IPS-18c (cell line): ENCODE data around the gene PCDH9.
"Not testable (repeated sequence)": the region's sequence is repeated elsewhere in the genome, so short reads cannot be mapped to it uniquely, and the experiment has no call there.

ENCODE experiments used
- H3K4me3 ChIP-seq: 2 replicates; pipeline ENCODE4 v1.7.0; 2013; ENCODE audit warnings: low read depth, mild to moderate bottlenecking, low read length, moderate library complexity; ENCODE audit not compliant: insufficient read depth
- H3K9me3 ChIP-seq: one replicate; pipeline ENCODE4 v1.6.1; 2013; ENCODE audit warnings: mild to moderate bottlenecking, low read length, moderate library complexity; ENCODE audit not compliant: control insufficient read depth, insufficient read depth

Gene PCDH9

DNA sequence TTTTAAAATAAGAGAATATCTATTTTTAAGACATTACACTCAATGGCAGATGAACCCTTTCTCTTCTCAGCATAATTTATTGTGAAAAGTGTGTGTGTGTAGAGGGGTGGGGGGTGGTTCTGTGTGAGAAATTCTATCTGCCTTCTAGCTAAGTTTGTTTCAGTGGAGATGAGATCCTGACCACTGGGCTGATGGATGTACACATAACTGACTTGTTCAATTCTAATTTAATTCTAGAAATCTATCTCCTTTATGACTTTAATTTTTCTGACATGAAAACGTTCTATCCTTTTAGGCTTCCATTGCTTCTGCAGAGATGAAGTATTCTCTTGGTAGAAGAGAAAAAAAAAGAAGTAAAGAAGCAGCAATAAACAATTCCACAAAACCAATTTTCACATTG, 891.6 kb downstream of the PCDH9 start:
- Histone ChIP-seq H3K4me3 (no peak overlapping the region), H3K9me3 (no peaks in the 10 kb centered on the region)

- Histone ChIP-seq H3K9me3 (no peaks in the 10 kb centered on the region), H3K4me3 (no peak overlapping the region)
These were observed 894.5 kb downstream of the PCDH9 start for GRCh38 chr13:66335626-66336025.

GRCh38 chr13:66329988-66330451, 900.1 kb downstream of the PCDH9 start:
- no peaks in the 10 kb centered on the region for H3K9me3 ChIP-seq
- no peak overlapping the region for H3K4me3 ChIP-seq

DNA sequence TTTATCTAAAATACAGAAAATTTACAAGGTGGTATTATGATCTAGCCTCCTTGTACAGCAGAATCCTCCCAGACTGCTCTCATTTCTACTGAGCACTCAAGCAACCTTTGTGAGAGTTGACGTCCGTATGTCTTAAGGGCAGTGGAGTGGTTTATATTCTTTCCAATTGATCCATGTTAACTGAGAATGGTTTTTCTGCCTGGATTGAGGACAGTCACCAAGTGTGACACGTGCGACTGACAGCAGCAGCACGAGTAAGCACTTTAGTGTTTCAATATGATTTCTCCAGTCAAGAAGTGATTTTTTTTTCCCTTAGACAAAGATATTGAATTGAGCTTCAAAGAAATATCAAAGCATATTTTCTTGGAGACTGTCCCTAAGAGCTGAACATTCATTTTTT, 901.7 kb downstream of the PCDH9 start:
- Histone ChIP-seq H3K9me3 (no peaks in the 10 kb centered on the region), H3K4me3 (no peak overlapping the region)

DNA sequence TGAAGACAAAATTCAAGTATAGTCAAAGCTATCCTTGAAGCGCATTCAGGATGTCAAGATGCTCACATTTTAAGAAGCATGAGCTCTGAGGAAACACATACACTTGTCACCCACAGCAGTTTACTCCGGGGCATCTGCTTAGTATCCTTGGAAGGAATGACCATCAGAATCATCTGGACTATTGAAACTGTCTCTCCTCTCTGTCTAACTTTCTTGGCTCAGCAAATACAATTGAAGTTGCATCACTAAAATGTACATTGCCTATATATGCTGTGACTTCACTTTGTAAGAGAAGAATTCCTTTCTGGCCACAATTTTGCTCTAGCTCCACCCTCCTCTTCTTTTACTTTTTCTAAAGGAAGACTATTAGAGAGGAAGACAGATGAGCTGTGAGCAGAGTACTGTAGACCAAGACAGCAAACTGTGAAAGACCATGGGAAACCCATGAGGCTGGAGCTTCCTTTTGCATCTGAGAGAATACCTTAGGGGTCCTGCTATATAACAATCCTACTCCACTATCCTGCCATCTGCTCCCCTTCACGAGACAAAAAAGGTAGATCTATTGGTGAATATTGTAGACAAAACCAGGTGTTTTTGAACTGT, 906.3 kb downstream of the PCDH9 start:
- no peaks in the 10 kb centered on the region for H3K9me3 ChIP-seq
- H3K4me3 ChIP-seq, result no peak overlapping the region

DNA sequence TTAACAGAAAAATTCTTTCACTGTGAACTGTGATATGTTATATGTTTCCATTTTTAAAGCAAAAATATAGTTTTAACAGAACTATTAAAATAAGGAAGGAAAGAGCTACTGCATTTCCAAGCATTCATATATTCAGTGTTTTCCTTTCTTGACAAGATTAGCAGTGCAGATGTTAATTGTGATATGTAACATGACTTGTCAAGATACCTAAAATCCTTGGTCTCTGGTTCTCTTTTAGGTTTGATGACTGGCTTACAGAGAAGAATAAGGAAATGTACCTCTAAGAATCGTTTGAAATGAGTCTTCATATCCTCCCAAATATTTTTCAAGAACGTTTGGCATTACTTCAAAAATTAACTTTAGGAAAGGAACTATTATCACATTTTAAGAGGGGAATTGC, 907.2 kb downstream of the PCDH9 start:
- H3K9me3 ChIP-seq, result no peaks in the 10 kb centered on the region

GRCh38 chr13:66322193-66322740, 907.9 kb downstream of the PCDH9 start:
- no peaks in the 10 kb centered on the region for H3K9me3 ChIP-seq
- H3K4me3 ChIP-seq, result no peak overlapping the region

More for the DNA sequence above, 907.2 kb downstream of the PCDH9 start:
- no peak overlapping the region for H3K4me3 ChIP-seq

GRCh38 chr13:66314911-66315310, 915.2 kb downstream of the PCDH9 start:
- no peaks in the 10 kb centered on the region for H3K9me3 ChIP-seq
- no peak overlapping the region for H3K4me3 ChIP-seq

GRCh38 chr13:66313413-66313812, 916.7 kb downstream of the PCDH9 start:
- H3K9me3 ChIP-seq, result no peaks in the 10 kb centered on the region
- no peak overlapping the region for H3K4me3 ChIP-seq

DNA sequence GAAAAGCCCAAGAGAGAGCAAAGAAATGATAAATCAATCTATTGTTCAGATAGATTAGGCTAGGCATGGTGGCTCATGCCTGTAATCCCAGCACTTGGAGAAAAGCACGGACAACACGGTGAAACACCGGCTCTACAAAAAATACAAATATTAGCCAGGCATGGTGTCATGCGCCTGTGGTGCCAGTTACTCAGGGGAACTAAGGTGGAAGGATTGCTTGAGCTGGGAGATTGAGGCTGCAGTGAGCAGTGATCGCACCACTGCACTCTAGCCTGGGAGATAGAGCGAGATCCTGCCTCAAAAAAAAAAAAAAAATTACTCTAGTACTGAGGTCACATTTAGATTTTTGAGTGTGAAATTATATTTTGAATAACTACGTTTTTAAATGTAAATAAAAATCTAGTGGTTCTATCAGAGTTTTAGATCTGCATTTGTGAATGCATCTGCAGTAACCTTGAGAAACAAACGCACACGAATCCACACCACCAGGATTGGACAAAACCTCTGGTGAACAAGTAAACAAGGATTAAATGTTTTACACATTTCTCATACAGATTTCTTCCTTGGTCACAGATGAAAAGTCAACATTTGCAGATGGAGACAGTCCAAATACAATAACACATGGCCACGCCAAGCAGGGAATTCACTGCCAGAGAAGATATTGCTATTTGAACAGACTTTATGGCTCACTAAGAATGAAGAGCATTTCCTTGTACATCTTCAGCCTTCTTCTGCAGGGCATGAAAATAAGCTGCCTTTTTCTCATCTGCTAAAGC, 917.6 kb downstream of the PCDH9 start:
- Histone ChIP-seq H3K4me3 (no peak overlapping the region), H3K9me3 (no peaks in the 10 kb centered on the region)

GRCh38 chr13:66305961-66306617, 924.0 kb downstream of the PCDH9 start:
- no peaks in the 10 kb centered on the region for H3K9me3 ChIP-seq
- no peak overlapping the region for H3K4me3 ChIP-seq

GRCh38 chr13:66301482-66301881, 928.7 kb downstream of the PCDH9 start:
- no peak overlapping the region for H3K4me3 ChIP-seq
- H3K9me3 ChIP-seq, result no peaks in the 10 kb centered on the region

- H3K4me3 ChIP-seq, result no peak overlapping the region
- H3K9me3 ChIP-seq, result no peaks in the 10 kb centered on the region
These were observed 929.1 kb downstream of the PCDH9 start for GRCh38 chr13:66301006-66301405.

GRCh38 chr13:66296875-66297274, 933.3 kb downstream of the PCDH9 start:
- no peak overlapping the region for H3K4me3 ChIP-seq
- H3K9me3 ChIP-seq, result no peaks in the 10 kb centered on the region

DNA sequence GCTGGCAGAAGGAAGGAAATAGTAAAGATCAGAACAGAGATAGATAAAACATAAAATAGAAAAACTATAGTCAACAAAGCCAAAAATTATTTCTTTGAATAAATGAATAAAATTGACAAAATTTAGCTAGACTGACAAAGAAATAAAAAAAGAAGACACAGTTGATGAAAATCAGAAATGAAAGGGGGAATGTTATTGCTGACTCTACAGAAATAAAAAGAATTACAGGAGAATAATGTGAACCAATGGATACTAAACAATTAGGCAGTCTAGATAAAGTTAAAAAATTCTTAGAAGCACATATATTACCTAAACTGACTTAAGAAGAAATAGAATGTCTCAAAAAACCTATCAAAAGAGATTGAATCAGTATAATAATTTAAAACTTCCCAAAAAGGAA, 933.8 kb downstream of the PCDH9 start:
- H3K4me3 ChIP-seq, result no peak overlapping the region
- no peaks in the 10 kb centered on the region for H3K9me3 ChIP-seq

GRCh38 chr13:66286806-66287205, 943.3 kb downstream of the PCDH9 start:
- H3K4me3 ChIP-seq, H3K9me3 ChIP-seq: not testable (repeated sequence)

- Histone ChIP-seq H3K4me3 (no peak overlapping the region), H3K9me3 (peaks cover 9% of the 10 kb centered on the region)
These were observed 954.7 kb downstream of the PCDH9 start for GRCh38 chr13:66275416-66275815.

- Histone ChIP-seq H3K9me3 (peaks cover 8% of the 10 kb centered on the region), H3K4me3 (no peak overlapping the region)
These were observed 957.1 kb downstream of the PCDH9 start for GRCh38 chr13:66273011-66273410.
